Astrocyte (in vitro differentiated cells and primary cell): ENCODE results near the gene THSD7B.

ENCODE experiments used
- EZH2 ChIP-seq: IDR thresholded peaks from 2 replicates; pipeline ENCODE4 v1.6.1; 2012; ENCODE audit warnings: mild to moderate bottlenecking, low read length, inconsistent platforms; ENCODE audit not compliant: insufficient read depth
- TF ChIP-seq, protein P1 (sequence below): IDR thresholded peaks from 2 replicates; pipeline ENCODE4 v1.5.1; 2011; ENCODE audit warnings: low read depth, mild to moderate bottlenecking, inconsistent platforms, low read length, moderate library complexity; ENCODE audit not compliant: insufficient read depth

DNA sequence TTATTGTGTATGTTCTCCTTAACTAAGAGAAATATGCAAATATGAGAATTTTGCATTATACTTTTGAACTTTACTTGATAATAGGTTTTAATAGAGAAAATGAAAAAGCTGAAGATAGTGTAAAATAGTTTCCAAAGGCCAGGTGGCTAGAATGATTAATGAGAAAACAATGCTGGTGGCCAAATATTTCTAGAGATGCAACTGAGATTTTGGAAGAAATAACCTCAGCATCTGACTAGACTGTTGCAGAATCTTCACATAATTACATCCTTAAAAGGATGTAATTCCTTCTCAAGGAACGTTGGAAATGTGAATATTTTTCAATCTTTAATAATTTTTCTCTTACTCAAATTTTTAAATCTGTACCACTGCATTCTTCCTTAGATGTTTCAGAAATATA, 434.4 kb downstream of the THSD7B start:
- TF ChIP-seq, protein P1, sequence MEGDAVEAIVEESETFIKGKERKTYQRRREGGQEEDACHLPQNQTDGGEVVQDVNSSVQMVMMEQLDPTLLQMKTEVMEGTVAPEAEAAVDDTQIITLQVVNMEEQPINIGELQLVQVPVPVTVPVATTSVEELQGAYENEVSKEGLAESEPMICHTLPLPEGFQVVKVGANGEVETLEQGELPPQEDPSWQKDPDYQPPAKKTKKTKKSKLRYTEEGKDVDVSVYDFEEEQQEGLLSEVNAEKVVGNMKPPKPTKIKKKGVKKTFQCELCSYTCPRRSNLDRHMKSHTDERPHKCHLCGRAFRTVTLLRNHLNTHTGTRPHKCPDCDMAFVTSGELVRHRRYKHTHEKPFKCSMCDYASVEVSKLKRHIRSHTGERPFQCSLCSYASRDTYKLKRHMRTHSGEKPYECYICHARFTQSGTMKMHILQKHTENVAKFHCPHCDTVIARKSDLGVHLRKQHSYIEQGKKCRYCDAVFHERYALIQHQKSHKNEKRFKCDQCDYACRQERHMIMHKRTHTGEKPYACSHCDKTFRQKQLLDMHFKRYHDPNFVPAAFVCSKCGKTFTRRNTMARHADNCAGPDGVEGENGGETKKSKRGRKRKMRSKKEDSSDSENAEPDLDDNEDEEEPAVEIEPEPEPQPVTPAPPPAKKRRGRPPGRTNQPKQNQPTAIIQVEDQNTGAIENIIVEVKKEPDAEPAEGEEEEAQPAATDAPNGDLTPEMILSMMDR: no peak
- no peak for TF ChIP-seq EZH2
